ENCODE data around the gene DNAJC6. TPM values are rescaled to one million over a fixed set of nuclear protein-coding genes. Genes with fewer than 3 reads are reported as not detected.

Gene DNAJC6
- total RNA-seq, 3 donors from 2014 or later (not counting 1 experiment from before 2014, with no cell fraction given), result 0.77 to 1.2 (median 0.89) TPM

DNA sequence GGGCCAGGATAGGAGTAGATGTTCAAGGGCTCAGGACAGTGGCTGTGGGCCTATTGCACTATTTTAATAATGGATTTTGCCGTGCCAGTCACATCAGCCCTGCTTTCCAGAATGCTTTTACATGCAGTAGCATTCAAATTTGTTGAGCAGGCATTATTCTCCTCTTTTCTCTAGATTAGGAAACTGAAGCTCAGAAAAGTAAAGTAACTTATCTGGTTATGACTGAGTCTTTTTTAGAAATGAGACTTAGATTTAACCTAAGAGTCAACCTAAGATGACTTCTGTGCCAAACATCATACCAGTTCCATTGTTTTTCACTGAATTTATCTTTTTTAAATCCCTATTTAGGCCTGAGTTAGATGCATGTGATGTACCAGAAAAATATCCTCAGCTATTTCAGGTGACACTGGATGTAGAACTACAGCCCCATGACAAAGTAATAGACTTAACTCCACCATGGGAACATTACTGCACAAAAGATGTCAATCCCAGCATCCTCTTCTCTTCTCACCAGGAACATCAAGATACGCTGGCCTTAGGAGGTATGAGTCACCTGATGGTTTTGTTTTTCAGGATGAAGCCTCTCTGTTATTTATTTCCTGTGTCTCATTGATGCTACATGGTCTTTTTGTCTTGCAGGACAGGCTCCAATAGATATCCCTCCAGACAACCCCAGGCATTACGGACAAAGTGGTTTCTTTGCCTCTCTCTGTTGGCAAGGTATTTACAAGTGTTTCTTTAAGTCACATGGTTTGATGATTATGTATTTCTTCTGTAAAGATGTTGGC lies 79.8 kb downstream of the DNAJC6 start:
- no peak overlapping the region for H3K27ac Mint-ChIP-seq
- Histone ChIP-seq H3K4me1 (ENCODE audit: control insufficient read depth, insufficient read depth, low read length) (no peaks in the 10 kb centered on the region), H3K9me3 (ENCODE audit: control insufficient read depth, insufficient read depth, low read length) (no peaks in the 10 kb centered on the region), H3K4me3 (ENCODE audit: low read length) (no peak overlapping the region), H3K27me3 (ENCODE audit: control insufficient read depth, insufficient read depth, low read length) (no peaks in the 10 kb centered on the region), H3K27ac (ENCODE audit: low read length) (no peak overlapping the region), H3K36me3 (ENCODE audit: control insufficient read depth, insufficient read depth, low read length) (no peaks in the 10 kb centered on the region)
- no peaks in the 10 kb centered on the region for H3K36me3 Mint-ChIP-seq
- H3K27me3 Mint-ChIP-seq (ENCODE audit: low read depth in 2 of 2), result peaks cover 4 to 10% of the 10 kb centered on the region in 2 donors
- WGBS (ENCODE audit: insufficient coverage), result 67% methylated on average over 3 of the region's 3 CpGs
- H3K9me3 Mint-ChIP-seq, result no peaks in the 10 kb centered on the region
- H3K4me3 Mint-ChIP-seq, result no peak overlapping the region
- DNase-seq, result no peak
- intact Hi-C loops (cut with micrococcal nuclease), result no loop called here
- TF ChIP-seq, protein P1, sequence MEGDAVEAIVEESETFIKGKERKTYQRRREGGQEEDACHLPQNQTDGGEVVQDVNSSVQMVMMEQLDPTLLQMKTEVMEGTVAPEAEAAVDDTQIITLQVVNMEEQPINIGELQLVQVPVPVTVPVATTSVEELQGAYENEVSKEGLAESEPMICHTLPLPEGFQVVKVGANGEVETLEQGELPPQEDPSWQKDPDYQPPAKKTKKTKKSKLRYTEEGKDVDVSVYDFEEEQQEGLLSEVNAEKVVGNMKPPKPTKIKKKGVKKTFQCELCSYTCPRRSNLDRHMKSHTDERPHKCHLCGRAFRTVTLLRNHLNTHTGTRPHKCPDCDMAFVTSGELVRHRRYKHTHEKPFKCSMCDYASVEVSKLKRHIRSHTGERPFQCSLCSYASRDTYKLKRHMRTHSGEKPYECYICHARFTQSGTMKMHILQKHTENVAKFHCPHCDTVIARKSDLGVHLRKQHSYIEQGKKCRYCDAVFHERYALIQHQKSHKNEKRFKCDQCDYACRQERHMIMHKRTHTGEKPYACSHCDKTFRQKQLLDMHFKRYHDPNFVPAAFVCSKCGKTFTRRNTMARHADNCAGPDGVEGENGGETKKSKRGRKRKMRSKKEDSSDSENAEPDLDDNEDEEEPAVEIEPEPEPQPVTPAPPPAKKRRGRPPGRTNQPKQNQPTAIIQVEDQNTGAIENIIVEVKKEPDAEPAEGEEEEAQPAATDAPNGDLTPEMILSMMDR (IDR thresholded peaks at IDR 0.05), result no peak
- ATAC-seq, result no peak
- no peaks in the 10 kb centered on the region for H3K4me1 Mint-ChIP-seq

DNA sequence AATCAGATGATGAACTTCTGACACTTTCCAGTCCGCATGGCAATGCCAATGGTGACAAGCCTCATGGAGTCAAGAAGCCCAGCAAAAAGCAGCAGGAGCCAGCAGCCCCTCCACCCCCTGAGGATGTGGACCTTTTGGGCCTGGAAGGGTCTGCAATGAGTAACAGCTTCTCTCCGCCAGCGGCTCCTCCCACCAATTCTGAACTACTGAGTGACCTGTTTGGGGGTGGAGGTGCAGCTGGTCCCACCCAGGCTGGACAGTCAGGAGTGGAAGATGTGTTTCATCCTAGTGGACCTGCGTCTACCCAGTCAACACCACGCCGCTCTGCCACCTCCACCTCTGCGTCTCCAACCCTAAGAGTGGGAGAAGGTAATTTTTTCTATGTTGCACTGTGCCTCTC lies 83.2 kb downstream of the DNAJC6 start:
- H3K36me3 ChIP-seq (ENCODE audit: control insufficient read depth, insufficient read depth, low read length), result no peaks in the 10 kb centered on the region
- H3K27ac ChIP-seq (ENCODE audit: low read length), result no peak overlapping the region
- over 99% methylated on average over 5 of the region's 7 CpGs for WGBS (ENCODE audit: insufficient coverage)
- DNase-seq, result no peak
- H3K4me3 Mint-ChIP-seq, result no peak overlapping the region
- intact Hi-C loops (cut with micrococcal nuclease), result no loop called here
- H3K27me3 ChIP-seq (ENCODE audit: control insufficient read depth, insufficient read depth, low read length), result no peaks in the 10 kb centered on the region
- H3K36me3 Mint-ChIP-seq, result no peaks in the 10 kb centered on the region
- no peak overlapping the region for H3K27ac Mint-ChIP-seq
- no peaks in the 10 kb centered on the region for H3K4me1 ChIP-seq (ENCODE audit: control insufficient read depth, insufficient read depth, low read length)
- no peak for ATAC-seq
- no peaks in the 10 kb centered on the region for H3K9me3 ChIP-seq (ENCODE audit: control insufficient read depth, insufficient read depth, low read length)
- TF ChIP-seq, protein P1 (IDR thresholded peaks at IDR 0.05), result no peak
- peaks cover 6 to 10% of the 10 kb centered on the region in 2 donors for H3K27me3 Mint-ChIP-seq (ENCODE audit: low read depth in 2 of 2)
- H3K4me3 ChIP-seq (ENCODE audit: low read length), result no peak overlapping the region
- no peaks in the 10 kb centered on the region for H3K9me3 Mint-ChIP-seq
- H3K4me1 Mint-ChIP-seq, result no peaks in the 10 kb centered on the region

DNA sequence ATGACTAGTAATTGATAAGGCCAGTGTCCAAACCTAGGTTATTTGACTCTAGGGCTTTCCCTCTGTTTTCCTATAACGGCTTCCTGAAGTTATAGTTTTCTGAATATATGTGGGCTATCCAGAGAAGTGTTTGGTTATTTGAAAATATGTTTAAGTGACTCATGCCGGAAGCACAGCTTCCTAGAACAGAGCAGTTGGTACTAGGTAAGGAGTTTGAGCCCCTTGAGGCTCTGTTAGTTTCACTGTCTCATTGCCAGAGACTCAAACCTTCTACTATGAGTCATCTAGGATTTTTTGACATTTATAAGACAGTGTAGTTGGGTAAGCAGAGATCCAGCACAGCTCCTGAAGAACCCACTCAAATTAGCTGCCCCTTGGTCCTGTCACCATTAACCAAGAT lies 84.0 kb downstream of the DNAJC6 start:
- WGBS (ENCODE audit: insufficient coverage), result 79% methylated on average over 2 of the region's 2 CpGs
- Histone ChIP-seq H3K27me3 (ENCODE audit: control insufficient read depth, insufficient read depth, low read length) (no peaks in the 10 kb centered on the region), H3K4me1 (ENCODE audit: control insufficient read depth, insufficient read depth, low read length) (no peaks in the 10 kb centered on the region), H3K9me3 (ENCODE audit: control insufficient read depth, insufficient read depth, low read length) (no peaks in the 10 kb centered on the region), H3K27ac (ENCODE audit: low read length) (no peak overlapping the region), H3K36me3 (ENCODE audit: control insufficient read depth, insufficient read depth, low read length) (no peaks in the 10 kb centered on the region), H3K4me3 (ENCODE audit: low read length) (no peak overlapping the region)
- no peak for ATAC-seq
- Mint-ChIP-seq H3K27ac (no peak overlapping the region), H3K36me3 (no peaks in the 10 kb centered on the region), H3K4me3 (no peak overlapping the region), H3K4me1 (no peaks in the 10 kb centered on the region), H3K9me3 (no peaks in the 10 kb centered on the region), H3K27me3 (ENCODE audit: low read depth in 2 of 2) (peaks cover 8 to 10% of the 10 kb centered on the region in 2 donors)
- intact Hi-C loops (cut with micrococcal nuclease), result no loop called here
- DNase-seq, result no peak
- TF ChIP-seq, protein P1 (IDR thresholded peaks at IDR 0.05), result no peak

DNA sequence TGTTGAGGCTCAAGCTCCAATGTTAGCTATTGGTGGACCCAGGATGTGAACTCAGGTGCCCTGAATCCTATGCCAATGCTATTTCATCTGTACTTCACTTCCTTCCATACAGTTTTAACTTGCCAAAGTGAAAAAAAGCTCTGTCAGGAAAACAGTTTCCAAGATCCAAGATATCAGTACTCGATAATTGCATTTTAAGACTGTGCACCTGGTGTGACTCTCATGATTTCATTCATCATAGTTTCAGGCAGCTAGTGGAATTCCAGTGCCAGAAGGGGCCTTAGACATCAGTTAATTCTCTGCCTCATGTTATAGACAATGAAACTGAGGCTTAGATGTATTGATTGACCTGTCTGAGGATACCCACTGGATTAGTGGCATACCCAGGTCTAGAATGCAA lies 84.6 kb downstream of the DNAJC6 start:
- 91% methylated on average over 1 of the region's 1 CpG for WGBS (ENCODE audit: insufficient coverage)
- H3K9me3 Mint-ChIP-seq, result no peaks in the 10 kb centered on the region
- no peaks in the 10 kb centered on the region for H3K36me3 ChIP-seq (ENCODE audit: control insufficient read depth, insufficient read depth, low read length)
- H3K36me3 Mint-ChIP-seq, result no peaks in the 10 kb centered on the region
- DNase-seq (no peak), ATAC-seq (no peak)
- no peak overlapping the region for H3K27ac ChIP-seq (ENCODE audit: low read length)
- H3K27me3 ChIP-seq (ENCODE audit: control insufficient read depth, insufficient read depth, low read length), result no peaks in the 10 kb centered on the region
- peaks cover 8 to 10% of the 10 kb centered on the region in 2 donors for H3K27me3 Mint-ChIP-seq (ENCODE audit: low read depth in 2 of 2)
- no peak overlapping the region for H3K27ac Mint-ChIP-seq
- no peaks in the 10 kb centered on the region for H3K9me3 ChIP-seq (ENCODE audit: control insufficient read depth, insufficient read depth, low read length)
- no peaks in the 10 kb centered on the region for H3K4me1 Mint-ChIP-seq
- intact Hi-C loops (cut with micrococcal nuclease), result no loop called here
- TF ChIP-seq, protein P1 (IDR thresholded peaks at IDR 0.05), result no peak
- H3K4me1 ChIP-seq (ENCODE audit: control insufficient read depth, insufficient read depth, low read length), result no peaks in the 10 kb centered on the region
- no peak overlapping the region for H3K4me3 ChIP-seq (ENCODE audit: low read length)
- no peak overlapping the region for H3K4me3 Mint-ChIP-seq

All from natural killer cell (primary cell).